ENCODE data around the gene DENND1A. TPM values are rescaled to one million over a fixed set of nuclear protein-coding genes. Genes with fewer than 3 reads are reported as not detected.
A peak's percentile ranks its signal among the peaks of the same experiment; 100 is the strongest.

Gene DENND1A
- total RNA-seq, 1 experiment from 2014 or later = 42.5 TPM

- ChIA-PET POLR2A (interaction anchor here (0.6 kb wide), 1 partner anchor 878 kb away, joined by 5 read pairs; no protein-coding TSS in a partner anchor), CTCF (interaction anchor here (1.5 kb wide), 1 partner anchor 9 kb away, joined by 3 read pairs; no protein-coding TSS in a partner anchor)
- no peaks in the 10 kb centered on the region for H3K9me3 Mint-ChIP-seq (ENCODE audit: unreplicated experiment)
- H3K27ac Mint-ChIP-seq (ENCODE audit: low read depth, unreplicated experiment) = no peak overlapping the region
- no peak overlapping the region for H3K4me3 Mint-ChIP-seq (ENCODE audit: unreplicated experiment)
- peaks cover 8% of the 10 kb centered on the region for H3K4me1 Mint-ChIP-seq (ENCODE audit: insufficient read depth, unreplicated experiment)
- H3K36me3 Mint-ChIP-seq (ENCODE audit: insufficient read depth, unreplicated experiment) = peaks cover 8% of the 10 kb centered on the region
- intact Hi-C loops (cut with micrococcal nuclease) = no loop called here
- DNase-seq (ENCODE audit: unreplicated experiment) = no peak
- no TSS peak for BruUV-seq (replicated peaks)
- no peak for TF ChIP-seq CTCF (IDR thresholded peaks at IDR 0.05; ENCODE audit: unreplicated experiment)
- H3K27me3 Mint-ChIP-seq (ENCODE audit: insufficient read depth, unreplicated experiment) = no peaks in the 10 kb centered on the region
Measured at GRCh38 chr9:123691765-123692303, 238.1 kb downstream of the DENND1A start.

DNA sequence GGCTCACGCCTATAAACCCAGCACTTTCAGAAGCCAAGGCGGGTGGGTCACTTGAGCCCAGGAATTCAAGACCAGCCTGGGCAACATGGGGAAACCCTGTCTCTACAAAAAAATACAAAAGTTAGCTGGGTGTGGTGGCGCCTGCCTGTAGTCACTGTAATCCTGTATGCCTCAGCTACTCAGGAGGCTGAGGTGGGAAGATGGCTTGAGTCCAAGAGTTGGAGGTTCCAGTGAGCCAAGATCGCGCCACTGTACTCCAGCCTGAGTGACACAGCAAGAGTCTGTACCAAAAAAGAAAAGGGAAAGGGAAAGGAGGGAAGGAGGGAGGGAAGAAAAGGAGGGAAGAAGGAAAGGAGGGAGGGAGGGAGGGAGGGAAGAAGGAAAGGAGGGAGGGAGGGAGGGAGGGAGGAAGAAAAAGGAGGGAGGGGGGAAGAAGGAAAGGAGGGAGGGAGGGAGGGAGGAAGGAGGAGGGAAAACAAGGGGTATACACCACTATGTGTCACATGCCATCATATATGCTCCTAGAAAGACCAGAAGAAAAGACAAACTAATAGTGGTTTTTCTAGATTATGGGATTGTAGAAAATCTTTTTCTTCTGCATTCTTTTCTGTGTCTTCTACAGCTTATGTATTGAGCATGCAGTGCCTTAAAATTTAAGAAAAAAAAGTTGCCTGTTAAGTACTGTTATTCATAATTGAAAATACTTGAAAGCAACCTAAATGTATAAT, 240.1 kb downstream of the DENND1A start:
- H3K9me3 Mint-ChIP-seq (ENCODE audit: unreplicated experiment) = no peaks in the 10 kb centered on the region
- H3K36me3 Mint-ChIP-seq (ENCODE audit: insufficient read depth, unreplicated experiment) = peaks cover 8% of the 10 kb centered on the region
- no peak for TF ChIP-seq CTCF (IDR thresholded peaks at IDR 0.05; ENCODE audit: unreplicated experiment)
- intact Hi-C loops (cut with micrococcal nuclease) = no loop called here
- peak; percentile 26 for DNase-seq (ENCODE audit: unreplicated experiment)
- peaks cover 11% of the 10 kb centered on the region for H3K4me1 Mint-ChIP-seq (ENCODE audit: insufficient read depth, unreplicated experiment)
- H3K27me3 Mint-ChIP-seq (ENCODE audit: insufficient read depth, unreplicated experiment) = no peaks in the 10 kb centered on the region
- H3K4me3 Mint-ChIP-seq (ENCODE audit: unreplicated experiment) = no peak overlapping the region
- CTCF ChIA-PET = no interaction called here
- POLR2A ChIA-PET = no interaction called here
- no peak overlapping the region for H3K27ac Mint-ChIP-seq (ENCODE audit: low read depth, unreplicated experiment)
- no TSS peak for BruUV-seq (replicated peaks)

GRCh38 chr9:123687246-123687751, 242.6 kb downstream of the DENND1A start:
- no TSS peak for BruUV-seq (replicated peaks)
- Mint-ChIP-seq H3K27me3 (ENCODE audit: insufficient read depth, unreplicated experiment) (no peaks in the 10 kb centered on the region), H3K36me3 (ENCODE audit: insufficient read depth, unreplicated experiment) (peaks cover 8% of the 10 kb centered on the region), H3K4me1 (ENCODE audit: insufficient read depth, unreplicated experiment) (peaks cover 16% of the 10 kb centered on the region), H3K4me3 (ENCODE audit: unreplicated experiment) (no peak overlapping the region), H3K9me3 (ENCODE audit: unreplicated experiment) (no peaks in the 10 kb centered on the region), H3K27ac (ENCODE audit: low read depth, unreplicated experiment) (no peak overlapping the region)
- DNase-seq (ENCODE audit: unreplicated experiment) = no peak
- CTCF ChIA-PET = interaction anchor here (1.2 kb wide), 1 partner anchor 8 kb away, joined by 4 read pairs; no protein-coding TSS in a partner anchor
- POLR2A ChIA-PET = interaction anchor here (0.6 to 1.4 kb wide), 4 partner anchors 14 to 1541 kb away, joined by 3 to 4 read pairs (median 3); no protein-coding TSS in a partner anchor
- intact Hi-C loops (cut with micrococcal nuclease) = no loop called here
- TF ChIP-seq CTCF (IDR thresholded peaks at IDR 0.05; ENCODE audit: unreplicated experiment) = no peak

- H3K27ac Mint-ChIP-seq (ENCODE audit: low read depth, unreplicated experiment) = no peak overlapping the region
- ChIA-PET CTCF (interaction anchor here (0.6 to 1.2 kb wide), 2 partner anchors 8 to 10 kb away, joined by 3 to 4 read pairs; no protein-coding TSS in a partner anchor), POLR2A (interaction anchor here (0.8 to 1.4 kb wide), 3 partner anchors 10 to 26 kb away, joined by 3 to 4 read pairs (median 3); no protein-coding TSS in a partner anchor)
- BruUV-seq (replicated peaks) = no TSS peak
- H3K27me3 Mint-ChIP-seq (ENCODE audit: insufficient read depth, unreplicated experiment) = no peaks in the 10 kb centered on the region
- peaks cover 8% of the 10 kb centered on the region for H3K36me3 Mint-ChIP-seq (ENCODE audit: insufficient read depth, unreplicated experiment)
- TF ChIP-seq CTCF (IDR thresholded peaks at IDR 0.05; ENCODE audit: unreplicated experiment) = no peak
- no peaks in the 10 kb centered on the region for H3K9me3 Mint-ChIP-seq (ENCODE audit: unreplicated experiment)
- intact Hi-C loops (cut with micrococcal nuclease) = no loop called here
- DNase-seq (ENCODE audit: unreplicated experiment) = no peak
- H3K4me3 Mint-ChIP-seq (ENCODE audit: unreplicated experiment) = no peak overlapping the region
- H3K4me1 Mint-ChIP-seq (ENCODE audit: insufficient read depth, unreplicated experiment) = peaks cover 16% of the 10 kb centered on the region
Measured at GRCh38 chr9:123686829-123687192, 243.1 kb downstream of the DENND1A start.
